Hepatic stellate cell (primary cell): ENCODE results near the gene AGAP2.
A peak's percentile ranks its signal among the peaks of the same experiment; 100 is the strongest.

Experiments used
- DNase-seq: peaks from one replicate; pipeline ENCODE4 v3.0.0; 2011; ENCODE audit warnings: low spot score

AGAP2 gene

DNA sequence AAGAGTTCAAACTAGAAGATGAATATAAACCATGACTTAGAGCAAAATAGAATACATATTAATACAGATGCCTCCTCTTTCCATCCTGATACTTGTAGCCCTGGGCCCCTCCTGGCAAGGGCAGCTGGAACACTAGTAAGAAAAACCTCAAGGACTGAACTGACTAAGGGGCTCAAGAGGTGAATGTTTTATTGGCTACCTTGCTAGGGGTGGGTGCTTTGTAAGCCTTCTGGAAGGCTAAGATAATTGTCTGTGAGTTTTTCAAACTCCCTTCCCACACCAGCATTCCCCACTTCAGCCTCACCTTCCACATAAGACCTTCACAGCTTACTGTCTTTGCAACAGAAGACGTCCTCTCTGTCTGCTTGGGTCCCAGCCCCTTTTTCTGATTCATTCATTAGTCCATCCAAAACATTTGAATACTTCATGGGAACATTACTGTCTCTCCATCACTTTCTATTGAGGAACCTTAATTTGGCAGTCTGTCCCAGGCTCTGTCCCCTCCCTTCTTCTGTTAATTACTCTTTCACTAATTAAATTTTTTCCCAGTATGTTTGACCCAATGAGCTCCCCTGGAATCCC lies 15.3 kb upstream of the AGAP2 start:
- DNase-seq = no peak

DNA sequence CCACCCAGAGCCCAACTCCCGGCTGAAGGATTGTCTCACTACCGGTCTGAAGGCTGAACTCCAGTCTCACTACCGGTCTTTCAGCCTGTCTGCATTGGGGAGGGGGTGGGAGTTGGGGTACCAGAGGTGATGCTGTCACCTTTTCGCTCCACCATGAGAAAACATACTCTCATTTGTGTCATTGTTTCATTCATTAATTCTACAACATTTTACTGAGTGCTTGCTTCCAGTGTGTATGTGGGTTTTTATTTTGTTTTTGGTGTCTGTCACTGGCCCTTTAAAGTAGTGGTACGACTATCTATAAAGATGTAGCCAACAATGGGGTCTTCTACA lies 14.1 kb upstream of the AGAP2 start:
- DNase-seq = no peak

DNA sequence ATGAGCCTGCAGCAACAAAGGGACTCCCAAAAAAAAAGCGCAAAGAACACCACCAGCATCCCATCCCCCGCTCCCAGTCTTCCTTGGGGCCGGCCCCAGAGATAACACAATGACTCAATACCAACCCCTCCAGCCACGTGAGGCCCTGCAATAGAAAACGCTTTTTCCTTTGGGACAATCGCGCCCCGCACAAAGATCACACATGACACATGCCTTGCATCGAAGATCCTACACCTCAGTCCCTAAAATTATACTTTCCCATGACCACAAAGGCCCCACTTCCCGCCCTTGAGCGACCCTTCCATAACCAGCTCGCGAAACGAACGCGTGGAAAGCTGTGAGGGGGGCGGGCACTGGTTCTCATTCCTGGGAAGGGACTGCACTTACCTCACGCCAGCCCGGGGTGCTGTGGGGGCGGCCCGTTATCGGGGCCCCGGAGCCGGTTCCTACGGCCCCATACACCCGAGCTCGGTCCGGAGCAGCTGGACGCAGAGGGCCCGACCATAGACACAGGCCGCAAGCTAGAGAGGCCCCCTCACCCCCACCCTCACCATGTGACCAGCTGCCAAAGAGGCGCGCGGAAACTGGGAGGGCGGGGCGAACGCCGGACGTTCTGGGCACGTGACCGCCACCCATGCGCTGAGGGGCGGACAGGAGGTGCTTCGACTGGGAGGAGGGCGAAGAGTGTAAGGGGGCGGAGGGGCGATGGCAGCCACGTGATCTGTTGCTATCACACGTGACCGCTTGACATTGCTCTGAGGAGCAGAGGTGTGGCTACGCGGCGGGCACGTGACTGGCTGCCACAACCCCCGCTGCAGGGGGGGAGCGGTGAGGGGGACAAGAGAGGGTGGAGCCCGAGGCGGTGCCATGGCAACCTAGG lies 13.5 kb upstream of the AGAP2 start, which contains the start of gene CDK4:
TSS of gene CDK4 (minus strand) at position 523 of the 880 bp plus-strand sequence. CDS start 593 bp downstream, outside the sequence.
- peak; percentile 99 for DNase-seq

DNA sequence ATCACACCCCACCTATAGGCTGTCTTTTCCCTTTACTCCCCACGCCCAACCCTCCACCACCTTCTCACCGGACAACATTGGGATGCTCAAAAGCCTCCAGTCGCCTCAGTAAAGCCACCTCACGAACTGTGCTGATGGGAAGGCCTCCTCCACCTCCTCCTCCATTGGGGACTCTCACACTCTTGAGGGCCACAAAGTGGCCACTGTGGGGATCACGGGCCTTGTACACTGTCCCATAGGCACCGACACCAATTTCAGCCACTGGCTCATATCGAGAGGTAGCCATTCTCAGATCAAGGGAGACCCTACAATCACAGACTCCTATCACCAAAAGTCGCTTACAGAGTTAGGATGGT lies 12.9 kb upstream of the AGAP2 start:
- DNase-seq = no peak

DNA sequence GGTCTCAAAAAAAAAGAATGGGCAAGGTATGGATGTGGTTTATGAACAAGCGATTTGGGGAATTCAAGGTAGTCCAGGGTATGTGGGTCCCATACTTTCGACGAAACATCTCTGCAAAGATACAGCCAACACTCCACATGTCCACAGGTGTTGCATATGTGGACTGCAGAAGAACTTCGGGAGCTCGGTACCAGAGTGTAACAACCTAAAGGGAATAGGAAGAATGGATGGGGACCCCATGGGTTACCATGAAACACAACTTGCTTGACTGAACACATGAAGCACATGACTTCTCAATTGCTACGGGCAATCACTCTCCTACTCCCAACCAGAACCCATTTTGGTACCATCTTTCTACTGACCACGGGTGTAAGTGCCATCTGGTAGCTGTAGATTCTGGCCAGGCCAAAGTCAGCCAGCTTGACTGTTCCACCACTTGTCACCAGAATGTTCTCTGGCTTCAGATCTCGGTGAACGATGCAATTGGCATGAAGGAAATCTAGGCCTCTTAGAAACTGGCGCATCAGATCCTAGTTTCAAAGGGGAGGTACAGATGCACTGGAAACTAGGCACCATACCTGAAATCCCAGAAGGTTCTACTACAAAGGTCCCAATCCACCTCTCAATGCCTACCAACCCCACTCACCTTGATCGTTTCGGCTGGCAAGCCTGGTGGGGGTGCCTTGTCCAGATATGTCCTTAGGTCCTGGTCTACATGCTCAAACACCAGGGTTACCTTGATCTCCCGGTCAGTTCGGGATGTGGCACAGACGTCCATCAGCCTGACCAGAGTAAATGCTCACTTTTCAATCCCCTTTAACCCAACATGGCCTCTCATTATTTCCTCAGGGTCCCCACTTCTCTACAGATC lies 12.3 kb upstream of the AGAP2 start:
- DNase-seq = no peak

DNA sequence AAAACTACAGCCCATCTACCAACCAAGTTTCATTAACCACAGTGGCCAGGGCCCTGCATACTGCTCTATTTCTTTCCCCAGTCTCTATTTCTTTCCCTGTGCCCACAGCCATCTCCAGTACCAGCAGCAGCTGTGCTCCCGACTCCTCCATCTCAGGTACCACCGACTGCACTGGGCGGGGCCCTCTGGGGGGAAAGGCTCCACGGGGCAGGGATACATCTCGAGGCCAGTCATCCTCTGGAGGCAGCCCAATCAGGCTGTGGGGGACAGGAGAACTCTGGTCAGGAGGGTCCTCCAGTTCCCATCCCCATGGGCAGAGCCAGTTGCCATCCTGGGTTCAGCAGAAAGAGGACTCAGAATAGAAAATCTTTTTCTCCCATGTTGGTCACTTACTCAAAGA lies 10.5 kb upstream of the AGAP2 start:
- no peak for DNase-seq

DNA sequence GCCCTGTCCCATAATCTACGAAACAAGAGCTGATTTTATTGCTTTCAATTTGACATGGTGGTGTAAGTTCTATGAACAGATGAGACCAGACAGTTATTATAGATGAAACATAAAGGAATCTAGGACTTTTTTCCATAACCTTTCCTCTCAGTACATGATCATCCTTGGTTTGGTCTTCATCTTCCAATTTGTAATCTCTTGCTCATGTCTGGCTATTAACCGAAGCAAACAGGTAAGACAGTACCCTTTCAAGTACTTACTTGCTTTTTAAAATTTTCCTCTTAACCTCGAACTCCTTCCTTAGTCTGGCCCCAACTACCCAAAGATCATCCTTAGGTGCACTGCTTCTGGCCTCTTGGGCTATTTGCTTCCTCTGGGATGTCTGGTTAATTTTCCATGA lies 7.5 kb upstream of the AGAP2 start:
- no peak for DNase-seq

DNA sequence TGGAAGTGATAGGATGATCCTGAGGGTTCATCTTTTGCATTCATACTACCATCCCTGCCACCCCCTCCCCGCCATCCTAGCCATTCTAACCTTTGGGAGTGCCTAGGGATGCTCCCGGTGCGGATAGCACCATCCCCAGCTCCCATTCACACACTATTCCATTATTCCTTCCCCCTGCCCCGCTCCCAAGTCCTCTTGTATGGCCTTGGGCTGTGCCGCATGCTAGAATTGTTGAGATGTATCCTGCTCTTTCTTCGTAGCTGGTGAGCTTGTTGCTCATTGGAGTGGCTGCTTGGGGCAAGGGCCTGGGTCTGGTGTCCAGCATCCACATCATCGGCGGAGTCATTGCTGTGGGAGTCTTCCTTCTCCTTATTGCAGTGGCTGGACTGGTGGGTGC lies 6.9 kb upstream of the AGAP2 start:
- no peak for DNase-seq

DNA sequence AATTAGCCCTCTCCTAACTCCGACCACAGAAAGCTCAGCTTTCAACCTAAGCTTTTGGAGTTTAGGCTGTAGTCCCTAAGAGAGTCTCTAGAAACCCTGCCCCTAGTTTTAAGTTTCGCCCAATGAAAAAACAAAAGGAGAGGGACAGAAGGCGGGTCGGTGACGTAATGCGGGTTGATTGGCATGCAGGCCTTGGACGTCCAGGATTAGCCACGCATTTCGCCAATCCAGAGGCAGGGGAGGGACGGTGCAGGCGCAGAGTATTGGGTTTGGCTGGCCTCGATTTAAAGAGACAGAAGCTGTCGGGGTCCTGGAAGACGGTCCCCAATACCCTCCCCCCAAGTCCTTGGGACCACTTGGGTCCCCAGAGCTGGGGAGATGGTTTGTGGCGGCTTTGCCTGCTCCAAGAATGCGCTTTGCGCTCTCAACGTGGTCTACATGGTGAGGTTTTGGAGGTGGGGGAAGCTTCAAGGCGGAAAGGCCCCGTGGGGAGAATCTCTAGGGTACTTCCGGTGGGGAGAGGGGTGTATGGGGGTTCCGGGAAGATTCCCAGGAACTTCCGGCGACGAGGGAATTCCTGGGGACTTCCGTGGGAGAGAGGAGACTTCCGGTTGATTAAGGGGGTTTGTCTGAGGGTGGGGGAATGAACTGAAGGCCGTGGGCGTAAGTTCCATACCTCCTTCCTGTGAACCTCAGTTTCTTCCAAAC lies 6.4 kb upstream of the AGAP2 start, which contains the start of gene TSPAN31:
TSS of gene TSPAN31 (plus strand) at position 263 of the 708 bp plus-strand sequence. CDS start at position 379, 116 bp downstream.
- DNase-seq = peak; percentile 96

DNA sequence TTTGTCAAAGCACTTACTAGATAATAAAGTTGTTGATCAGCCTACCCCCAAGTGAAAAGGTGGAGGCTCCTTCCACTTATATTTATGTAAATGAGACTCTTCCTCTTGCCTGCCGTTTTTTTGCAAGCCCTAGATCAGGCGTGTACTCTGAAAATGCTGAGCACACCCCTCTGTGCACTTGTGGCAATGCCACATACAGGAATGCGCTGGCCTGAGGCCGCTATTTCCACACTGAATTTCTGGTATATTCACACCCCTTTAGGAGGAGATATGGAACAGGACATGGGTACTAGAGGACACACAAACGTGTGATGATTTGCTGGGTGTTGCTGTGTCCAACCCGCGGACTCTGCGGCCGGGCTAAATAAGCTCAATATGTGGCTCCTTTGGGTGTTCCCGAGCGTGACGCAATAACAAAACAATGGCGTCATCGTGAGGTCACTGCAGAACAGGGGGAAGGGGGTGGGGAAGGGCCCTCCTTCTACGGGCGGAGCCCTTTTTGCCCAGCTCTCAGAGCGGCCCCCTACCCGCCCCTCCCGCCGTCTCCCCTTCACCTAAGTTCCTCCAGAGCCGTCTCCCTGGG lies 5.7 kb upstream of the AGAP2 start:
- peak; percentile 85 for DNase-seq

DNA sequence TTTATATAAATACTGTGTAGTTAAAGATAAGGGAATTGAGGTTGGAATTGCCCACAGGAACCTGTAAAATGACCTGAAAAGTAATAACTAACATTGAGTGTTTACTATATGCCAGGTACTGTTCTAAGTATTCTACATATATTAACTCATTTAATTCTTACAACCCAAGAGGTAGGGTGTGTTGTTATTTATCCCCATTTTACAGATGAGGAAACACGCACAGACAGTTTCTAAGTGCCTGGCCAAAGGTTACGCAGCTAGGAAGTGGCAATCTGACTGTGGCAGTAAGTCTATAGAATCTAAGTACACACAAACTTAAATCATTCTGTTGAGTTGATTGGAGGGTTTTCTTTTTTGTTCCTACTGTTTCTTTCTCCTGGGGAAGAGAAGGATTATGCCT lies 5.2 kb upstream of the AGAP2 start:
- no peak for DNase-seq

DNA sequence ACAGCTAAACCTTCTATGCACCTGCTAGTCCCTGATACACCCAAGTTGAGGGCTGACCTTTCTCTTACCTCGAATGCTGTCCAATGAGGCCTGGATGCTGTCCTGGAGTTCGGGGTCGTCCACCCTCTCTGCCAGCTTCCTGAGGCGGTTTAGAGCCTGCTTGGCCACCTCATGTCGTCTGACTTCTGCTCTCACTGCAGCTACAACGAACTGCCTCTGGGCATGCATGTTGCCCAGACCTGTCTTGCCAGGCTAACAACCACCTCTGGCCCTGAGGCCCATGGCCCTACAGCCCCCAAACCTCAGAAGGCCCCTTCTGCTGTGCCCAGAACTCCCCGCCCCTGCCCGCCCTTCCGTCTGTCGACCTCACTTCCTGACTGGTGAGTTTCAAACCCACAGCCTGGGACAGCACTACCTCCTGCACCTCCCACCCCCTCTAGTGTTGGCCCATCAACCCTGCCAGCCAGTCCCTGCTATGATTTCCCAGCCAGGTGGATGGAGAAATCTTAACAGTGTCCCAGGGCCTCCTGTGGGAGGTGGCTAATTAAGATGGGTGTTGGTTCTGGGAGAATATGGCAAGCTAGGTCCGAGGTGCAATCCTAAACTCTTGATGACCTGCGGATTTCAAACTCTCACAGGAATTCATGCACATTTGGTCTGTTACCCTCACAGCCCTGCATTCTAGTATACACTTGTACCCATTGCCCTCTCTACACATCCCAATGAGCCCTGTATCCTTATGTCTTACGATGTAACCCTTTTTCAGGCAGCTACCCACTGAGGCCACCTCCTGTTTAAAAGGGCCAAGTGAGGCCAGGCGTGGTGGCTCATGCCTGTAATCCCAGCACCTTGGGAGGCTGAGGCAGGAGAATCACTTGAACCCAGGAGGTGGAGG lies 3.5 kb upstream of the AGAP2 start:
- no peak for DNase-seq

DNA sequence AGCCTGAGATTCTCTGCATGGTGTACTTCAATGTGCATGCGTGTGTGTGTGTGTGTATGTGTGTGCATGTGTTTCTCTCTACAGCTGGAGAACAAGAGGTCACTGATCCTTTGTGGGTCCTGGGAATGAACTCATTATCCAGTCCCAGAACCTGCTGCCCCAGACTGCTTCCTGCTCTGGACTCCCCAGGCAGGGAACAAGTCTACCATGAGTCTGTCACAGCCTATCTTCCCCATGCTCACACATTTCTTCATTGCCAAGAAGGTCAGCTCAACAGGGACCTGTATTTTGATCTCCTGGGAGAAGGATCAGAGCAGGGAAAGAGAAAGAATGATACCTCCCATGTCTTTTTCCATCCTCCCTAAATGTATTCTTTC lies 2.9 kb upstream of the AGAP2 start:
- DNase-seq = no peak

DNA sequence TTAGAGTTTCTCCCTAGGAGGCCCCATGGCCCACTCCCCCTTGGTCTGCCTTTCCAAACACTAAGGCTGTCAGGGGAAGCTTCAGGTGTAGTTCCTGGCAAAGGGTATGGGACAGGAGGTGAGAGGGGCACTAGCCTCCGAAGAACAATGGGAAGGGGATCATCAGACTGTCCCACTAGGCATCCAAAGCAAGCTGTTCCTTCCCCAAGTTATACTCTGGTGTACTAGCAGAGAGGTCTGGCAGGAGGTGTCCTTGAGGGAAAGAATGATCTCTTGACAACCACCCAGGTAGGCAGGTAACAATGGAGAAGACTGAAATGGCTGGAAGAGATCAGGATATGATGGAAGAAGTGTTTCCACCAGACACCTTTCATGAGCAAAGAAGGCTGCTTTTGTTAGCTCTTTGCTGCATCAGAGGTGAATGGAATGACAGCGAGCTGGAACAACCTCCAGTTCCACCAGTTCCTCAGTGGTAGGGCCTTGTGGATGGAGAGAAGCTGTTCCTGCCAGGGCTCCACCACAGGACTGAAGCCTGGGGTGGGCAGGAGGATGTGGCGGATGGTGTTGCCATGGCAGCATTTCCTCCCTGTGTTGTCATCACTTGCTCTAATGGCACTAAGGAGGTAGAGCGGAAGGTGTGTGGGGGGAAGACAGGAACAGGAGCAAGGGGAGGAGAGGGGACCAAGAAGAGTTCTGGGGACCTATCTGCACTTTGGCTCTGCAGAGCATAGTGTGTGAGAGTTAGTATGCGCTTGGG lies 2.3 kb upstream of the AGAP2 start:
- no peak for DNase-seq

DNA sequence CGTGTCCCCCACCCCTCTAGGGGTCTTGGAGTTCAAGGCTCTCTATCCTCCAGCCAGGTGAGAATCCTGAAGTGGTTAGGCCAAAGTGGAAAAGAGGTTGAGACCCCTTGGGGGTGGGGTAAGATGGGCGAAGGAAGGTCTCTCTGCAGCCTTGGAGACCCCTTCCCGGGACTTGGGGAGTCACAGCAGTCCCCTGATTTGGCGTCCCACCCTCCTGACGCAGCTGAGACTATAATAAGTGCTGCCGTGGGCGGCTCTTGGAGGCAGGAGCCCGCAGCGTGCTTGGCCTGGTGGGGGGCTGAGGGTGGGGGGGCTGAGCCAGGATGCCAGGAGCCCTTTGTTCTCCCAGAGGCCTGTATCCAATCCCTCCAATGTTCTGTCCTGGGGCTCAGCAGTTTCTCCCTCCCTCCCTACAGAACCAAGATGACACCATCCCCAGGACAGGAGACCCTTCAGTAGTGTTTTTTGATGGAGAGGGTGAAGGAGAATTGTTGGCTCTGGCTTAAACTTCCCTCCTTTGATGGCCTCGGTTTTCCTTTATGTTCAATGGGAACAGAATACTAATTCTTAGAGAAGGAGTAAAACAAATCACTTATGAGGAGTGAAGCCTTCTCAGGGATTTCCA lies 1.5 kb upstream of the AGAP2 start:
- DNase-seq = no peak

DNA sequence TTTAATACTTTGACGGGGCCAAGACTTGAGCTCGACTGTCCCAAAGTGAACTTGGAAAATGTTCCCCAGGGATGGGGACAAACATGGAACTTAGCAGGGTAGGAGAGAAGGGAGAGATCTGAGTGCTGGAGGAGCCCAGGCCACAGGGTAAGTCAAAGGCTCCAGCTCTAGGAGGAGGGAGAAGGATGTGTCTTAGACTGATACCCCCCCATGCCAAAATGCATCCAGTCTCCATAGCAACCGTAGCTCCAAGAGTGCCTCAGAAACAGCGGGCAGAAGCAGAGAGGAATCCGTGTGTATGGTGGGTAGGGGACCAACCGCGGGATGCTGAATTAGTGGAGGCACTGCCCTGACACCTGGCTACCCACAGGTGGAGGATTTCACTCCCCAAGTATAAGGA lies 845 bp upstream of the AGAP2 start:
- DNase-seq = no peak

DNA sequence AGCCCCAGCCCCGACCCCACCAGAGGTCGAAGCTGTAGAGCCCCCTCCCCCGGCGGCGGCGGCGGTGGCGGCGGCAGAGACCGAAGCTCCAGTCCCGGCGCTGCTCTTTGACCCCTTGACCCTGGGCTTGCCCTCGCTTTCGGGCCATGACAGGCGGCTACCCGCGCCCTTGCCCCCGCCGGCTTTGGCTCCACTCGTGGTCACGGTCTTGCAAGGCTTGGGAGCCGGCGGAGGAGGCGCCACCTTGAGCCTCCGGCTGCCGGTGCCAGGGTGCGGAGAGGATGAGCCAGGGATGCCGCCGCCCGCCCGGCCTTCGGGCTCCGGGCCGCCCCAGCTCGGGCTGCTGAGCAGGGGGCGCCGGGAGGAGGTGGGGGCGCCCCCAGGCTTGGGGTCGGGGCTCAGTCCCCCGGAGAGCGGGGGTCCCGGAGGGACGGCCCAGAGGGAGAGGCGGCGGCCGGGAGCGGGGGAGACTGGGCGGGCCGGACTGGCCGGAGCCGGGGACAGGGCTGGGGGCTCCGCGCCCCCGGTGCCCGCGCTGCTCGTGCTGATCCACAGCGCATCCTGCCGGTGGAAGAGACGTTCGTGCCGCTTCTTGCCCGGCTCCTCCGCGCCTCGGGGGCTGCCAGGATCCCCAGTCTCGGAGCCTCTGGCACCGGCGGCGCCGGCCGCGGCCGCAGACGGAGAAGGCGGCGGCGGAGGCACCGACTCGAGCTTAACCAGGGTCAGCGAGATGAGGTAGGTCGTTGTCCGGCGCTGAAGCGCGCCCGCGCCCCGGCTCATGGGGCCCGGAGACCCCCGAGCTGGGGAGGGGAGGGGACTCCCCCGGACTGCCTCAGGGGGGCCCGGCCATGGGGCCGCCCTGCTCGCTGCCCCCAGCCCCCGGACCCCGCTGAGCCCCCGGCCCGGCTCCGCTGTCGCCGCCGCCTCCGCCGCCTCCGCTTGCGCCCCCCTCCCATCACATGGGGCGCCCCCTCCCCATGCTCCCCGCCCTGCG lies 778 bp downstream of the AGAP2 start:
- DNase-seq = peak; percentile 59

DNA sequence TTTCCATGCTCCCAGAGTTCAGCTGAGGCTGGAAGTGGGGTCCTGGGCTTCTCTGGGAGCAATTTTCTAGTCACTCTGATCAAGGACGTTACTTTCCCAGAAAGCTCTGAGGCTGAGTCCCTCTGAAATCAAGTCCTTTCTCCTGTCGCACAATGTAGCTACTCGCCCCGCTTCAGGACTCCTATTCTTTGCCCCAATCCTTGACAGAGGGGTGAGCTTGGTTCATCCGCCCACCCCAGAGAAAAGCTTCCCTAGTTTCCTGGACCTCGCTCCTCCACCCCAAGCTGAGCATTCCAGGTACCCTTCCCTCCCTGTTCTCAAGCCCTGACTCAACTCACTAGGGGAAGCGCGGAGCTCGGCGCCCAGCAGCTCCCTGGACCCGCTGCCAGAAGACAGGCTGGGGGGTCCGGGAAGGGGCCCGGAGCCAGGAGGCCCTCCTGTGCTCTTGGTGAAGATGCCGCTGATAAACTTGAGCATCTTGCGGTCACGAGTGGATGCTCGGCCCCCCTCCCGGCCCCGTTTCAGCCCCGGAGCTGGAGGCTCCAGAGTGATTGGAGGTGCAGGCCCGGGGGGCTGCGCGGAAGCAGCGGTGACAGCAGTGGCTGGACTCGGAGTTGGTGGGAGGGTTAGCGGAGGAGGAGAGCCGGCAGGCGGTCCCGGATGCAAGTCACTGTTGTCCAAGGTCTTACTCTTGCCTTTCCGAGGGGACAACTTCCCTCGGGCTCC lies 1.6 kb downstream of the AGAP2 start:
- no peak for DNase-seq
